HepG2 (cell line): ENCODE measurements around the gene TMEM62. TPM values are rescaled to one million over a fixed set of nuclear protein-coding genes. Genes with fewer than 3 reads are reported as not detected.
A peak's percentile ranks its signal among the peaks of the same experiment; 100 is the strongest.

ENCODE experiments used
- CHD4 ChIP-seq: fragments of 200-600 bp; sonication (generic); IDR thresholded peaks from 2 replicates; pipeline ENCODE4 v1.7.0; 2017; ENCODE audit warnings: mild to moderate bottlenecking, low read length, borderline replicate concordance
- EED ChIP-seq: sonication (generic); formaldehyde crosslinking; IDR thresholded peaks from 2 replicates; pipeline ENCODE4 v1.5.0; 2020; ENCODE audit warnings: mild to moderate bottlenecking, missing genetic modification reagents
- GTF3A ChIP-seq: sonication (generic); formaldehyde crosslinking; conservative IDR thresholded peaks from 2 replicates; pipeline ENCODE4 v1.4.0; 2020; ENCODE audit warnings: mild to moderate bottlenecking, missing genetic modification reagents
- HDAC1 ChIP-seq: sonication (generic); formaldehyde crosslinking; IDR thresholded peaks from 2 replicates; pipeline ENCODE4 v1.5.1; 2020; ENCODE audit warnings: mild to moderate bottlenecking, missing genetic modification reagents
- MAFF ChIP-seq: IDR thresholded peaks from 2 replicates; pipeline ENCODE4 v1.6.1; 2011; ENCODE audit warnings: low read depth, low read length, improper control_type of control experiment
- MIXL1 ChIP-seq: IDR thresholded peaks from 2 replicates; pipeline ENCODE4 v1.6.1; 2016
- NR1H2 ChIP-seq: sonication (generic); formaldehyde crosslinking; IDR thresholded peaks from 2 replicates; pipeline ENCODE4 v1.8.1; 2022; ENCODE audit warnings: low read depth, missing genetic modification reagents, borderline replicate concordance
- PRMT3 ChIP-seq: sonication (generic); formaldehyde crosslinking; IDR thresholded peaks from 2 replicates; pipeline ENCODE4 v1.8.1; 2022; ENCODE audit warnings: low read depth, mild to moderate bottlenecking, moderate library complexity, missing genetic modification reagents, borderline replicate concordance
- ZNF367 ChIP-seq: sonication (generic); formaldehyde crosslinking; IDR thresholded peaks from 2 replicates; pipeline ENCODE4 v1.4.0; 2020; ENCODE audit warnings: missing genetic modification reagents, borderline replicate concordance
- ZNF513 ChIP-seq: sonication (generic); formaldehyde crosslinking; conservative IDR thresholded peaks from 2 replicates; pipeline ENCODE4 v1.5.0; 2020; ENCODE audit warnings: missing genetic modification reagents
- ZNF773 ChIP-seq: sonication (generic); formaldehyde crosslinking; IDR thresholded peaks from 2 replicates; pipeline ENCODE4 v1.4.0; 2020; ENCODE audit warnings: missing genetic modification reagents, borderline replicate concordance
- polyA plus RNA-seq, 8 experiments: library from polyadenylated mRNA; depleted of rRNA in 3 of 8; stranded (reverse) in 7 of 8; unstranded in 1 of 8; fragments of >200 nt; fragmentation: Illumina TruSeq in 4 of 8; extraction: Trizol in 4 of 8; gene quantifications; 2 replicates each; pipeline versions ENCODE4 v1.2.1 to v1.2.3, GENCODE V29; 2011 to 2016; ENCODE audit warnings: low read depth in 4 of 8, missing spikeins in 1 of 8, mixed read lengths in 1 of 8; ENCODE audit not compliant: insufficient read depth in 1 of 8
- total RNA-seq, 5 experiments: library from RNA; depleted of rRNA; stranded (reverse); fragments of >200 nt; fragmentation: Illumina TruSeq; extraction: Trizol; gene quantifications; 2 replicates each; pipeline ENCODE4 v1.2.3, GENCODE V29; 2016; ENCODE audit warnings: low read depth in 1 of 5
- TF ChIP-seq, protein P1 (sequence below): sonication (generic); formaldehyde crosslinking; IDR thresholded peaks from 2 replicates; pipeline ENCODE4 v1.5.1; 2020; ENCODE audit warnings: missing genetic modification reagents, mild to moderate bottlenecking, borderline replicate concordance
- TF ChIP-seq, protein P2 (sequence below): sonication (generic); formaldehyde crosslinking; IDR thresholded peaks from 2 replicates; pipeline ENCODE4 v1.4.0; 2020; ENCODE audit warnings: missing genetic modification reagents
- TF ChIP-seq, protein P3 (sequence below): sonication (generic); formaldehyde crosslinking; IDR thresholded peaks from 2 replicates; pipeline ENCODE4 v1.5.1; 2020; ENCODE audit warnings: missing genetic modification reagents, mild to moderate bottlenecking, borderline replicate concordance
- TF ChIP-seq, protein P4 (sequence below): sonication (generic); formaldehyde crosslinking; IDR thresholded peaks from 2 replicates; pipeline ENCODE4 v1.4.0; 2020; ENCODE audit warnings: missing genetic modification reagents
- TF ChIP-seq, protein P5 (sequence below), 2 experiments: sonication (generic) in 1 of 2; formaldehyde crosslinking in 1 of 2; IDR thresholded peaks; 2 replicates each; pipeline versions ENCODE4 v1.4.0 to v1.6.1; 2018 to 2020; ENCODE audit warnings: missing genetic modification reagents in 2 of 2, borderline replicate concordance in 1 of 2, low read depth in 1 of 2, mild to moderate bottlenecking in 1 of 2, missing biosample characterization in 1 of 2
- TF ChIP-seq, protein P6 (sequence below): sonication (generic); formaldehyde crosslinking; IDR thresholded peaks from 2 replicates; pipeline ENCODE4 v1.5.1; 2020; ENCODE audit warnings: missing genetic modification reagents, mild to moderate bottlenecking, borderline replicate concordance

TMEM62 gene
- total and polyA plus RNA-seq, 2 of the 13 experiments (the other 11 are each of a cell fraction or from before 2014, with no cell fraction given): 14.2 to 20.9 TPM

DNA sequence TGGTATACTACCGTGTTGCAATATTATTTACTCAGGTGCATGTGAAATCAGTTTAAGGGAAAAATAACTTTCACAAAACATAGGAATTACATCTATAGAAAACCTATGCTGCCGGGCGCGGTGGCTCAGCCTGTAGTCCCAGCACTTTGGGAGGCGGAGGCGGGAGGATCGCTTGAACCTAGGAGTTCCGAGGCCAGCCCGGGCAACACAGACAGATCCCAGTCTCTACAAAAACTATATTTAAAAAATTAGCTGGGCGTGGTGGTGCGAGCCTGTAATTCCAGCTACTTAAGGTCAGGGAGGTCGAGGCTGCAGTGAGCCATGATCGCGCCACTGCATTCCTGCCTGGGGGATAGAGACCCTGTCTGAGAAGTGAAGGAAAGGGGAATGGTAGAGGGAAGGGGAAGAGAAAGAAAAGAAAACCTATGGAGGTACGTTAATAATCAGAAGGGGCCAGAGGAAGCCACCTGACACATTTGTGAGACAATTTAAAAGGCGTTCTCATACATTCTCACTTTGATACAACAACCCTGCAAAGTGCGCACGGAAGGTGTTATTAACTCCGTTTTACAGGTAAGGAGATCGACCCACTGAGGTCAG is 456 bp upstream of the TMEM62 start (continued):
- no peak for TF ChIP-seq ZNF367
- TF ChIP-seq, protein P1, sequence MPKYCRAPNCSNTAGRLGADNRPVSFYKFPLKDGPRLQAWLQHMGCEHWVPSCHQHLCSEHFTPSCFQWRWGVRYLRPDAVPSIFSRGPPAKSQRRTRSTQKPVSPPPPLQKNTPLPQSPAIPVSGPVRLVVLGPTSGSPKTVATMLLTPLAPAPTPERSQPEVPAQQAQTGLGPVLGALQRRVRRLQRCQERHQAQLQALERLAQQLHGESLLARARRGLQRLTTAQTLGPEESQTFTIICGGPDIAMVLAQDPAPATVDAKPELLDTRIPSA: no peak
- TF ChIP-seq, protein P2, sequence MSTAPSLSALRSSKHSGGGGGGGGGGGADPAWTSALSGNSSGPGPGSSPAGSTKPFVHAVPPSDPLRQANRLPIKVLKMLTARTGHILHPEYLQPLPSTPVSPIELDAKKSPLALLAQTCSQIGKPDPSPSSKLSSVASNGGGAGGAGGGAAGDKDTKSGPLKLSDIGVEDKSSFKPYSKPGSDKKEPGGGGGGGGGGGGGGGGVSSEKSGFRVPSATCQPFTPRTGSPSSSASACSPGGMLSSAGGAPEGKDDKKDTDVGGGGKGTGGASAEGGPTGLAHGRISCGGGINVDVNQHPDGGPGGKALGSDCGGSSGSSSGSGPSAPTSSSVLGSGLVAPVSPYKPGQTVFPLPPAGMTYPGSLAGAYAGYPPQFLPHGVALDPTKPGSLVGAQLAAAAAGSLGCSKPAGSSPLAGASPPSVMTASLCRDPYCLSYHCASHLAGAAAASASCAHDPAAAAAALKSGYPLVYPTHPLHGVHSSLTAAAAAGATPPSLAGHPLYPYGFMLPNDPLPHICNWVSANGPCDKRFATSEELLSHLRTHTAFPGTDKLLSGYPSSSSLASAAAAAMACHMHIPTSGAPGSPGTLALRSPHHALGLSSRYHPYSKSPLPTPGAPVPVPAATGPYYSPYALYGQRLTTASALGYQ (CRISPR knock-in tag): no peak
- TF ChIP-seq, protein P3, sequence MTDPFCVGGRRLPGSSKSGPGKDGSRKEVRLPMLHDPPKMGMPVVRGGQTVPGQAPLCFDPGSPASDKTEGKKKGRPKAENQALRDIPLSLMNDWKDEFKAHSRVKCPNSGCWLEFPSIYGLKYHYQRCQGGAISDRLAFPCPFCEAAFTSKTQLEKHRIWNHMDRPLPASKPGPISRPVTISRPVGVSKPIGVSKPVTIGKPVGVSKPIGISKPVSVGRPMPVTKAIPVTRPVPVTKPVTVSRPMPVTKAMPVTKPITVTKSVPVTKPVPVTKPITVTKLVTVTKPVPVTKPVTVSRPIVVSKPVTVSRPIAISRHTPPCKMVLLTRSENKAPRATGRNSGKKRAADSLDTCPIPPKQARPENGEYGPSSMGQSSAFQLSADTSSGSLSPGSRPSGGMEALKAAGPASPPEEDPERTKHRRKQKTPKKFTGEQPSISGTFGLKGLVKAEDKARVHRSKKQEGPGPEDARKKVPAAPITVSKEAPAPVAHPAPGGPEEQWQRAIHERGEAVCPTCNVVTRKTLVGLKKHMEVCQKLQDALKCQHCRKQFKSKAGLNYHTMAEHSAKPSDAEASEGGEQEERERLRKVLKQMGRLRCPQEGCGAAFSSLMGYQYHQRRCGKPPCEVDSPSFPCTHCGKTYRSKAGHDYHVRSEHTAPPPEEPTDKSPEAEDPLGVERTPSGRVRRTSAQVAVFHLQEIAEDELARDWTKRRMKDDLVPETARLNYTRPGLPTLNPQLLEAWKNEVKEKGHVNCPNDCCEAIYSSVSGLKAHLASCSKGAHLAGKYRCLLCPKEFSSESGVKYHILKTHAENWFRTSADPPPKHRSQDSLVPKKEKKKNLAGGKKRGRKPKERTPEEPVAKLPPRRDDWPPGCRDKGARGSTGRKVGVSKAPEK: peak; percentile 59; the same call in 1 of the 2 replicates
- TF ChIP-seq PRMT3: no peak
- 0 out of 2 replicates have a peak, but pooled peaks have one; percentile 34 for TF ChIP-seq MIXL1 (CRISPR knock-in tag)
- TF ChIP-seq MAFF: no peak
- no peak for TF ChIP-seq NR1H2 (CRISPR knock-in tag)
- TF ChIP-seq GTF3A: no peak
- no peak for TF ChIP-seq CHD4
- TF ChIP-seq ZNF773: no peak
- TF ChIP-seq, protein P4, sequence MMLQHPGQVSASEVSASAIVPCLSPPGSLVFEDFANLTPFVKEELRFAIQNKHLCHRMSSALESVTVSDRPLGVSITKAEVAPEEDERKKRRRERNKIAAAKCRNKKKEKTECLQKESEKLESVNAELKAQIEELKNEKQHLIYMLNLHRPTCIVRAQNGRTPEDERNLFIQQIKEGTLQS (CRISPR knock-in tag): no peak
- TF ChIP-seq, protein P5, sequence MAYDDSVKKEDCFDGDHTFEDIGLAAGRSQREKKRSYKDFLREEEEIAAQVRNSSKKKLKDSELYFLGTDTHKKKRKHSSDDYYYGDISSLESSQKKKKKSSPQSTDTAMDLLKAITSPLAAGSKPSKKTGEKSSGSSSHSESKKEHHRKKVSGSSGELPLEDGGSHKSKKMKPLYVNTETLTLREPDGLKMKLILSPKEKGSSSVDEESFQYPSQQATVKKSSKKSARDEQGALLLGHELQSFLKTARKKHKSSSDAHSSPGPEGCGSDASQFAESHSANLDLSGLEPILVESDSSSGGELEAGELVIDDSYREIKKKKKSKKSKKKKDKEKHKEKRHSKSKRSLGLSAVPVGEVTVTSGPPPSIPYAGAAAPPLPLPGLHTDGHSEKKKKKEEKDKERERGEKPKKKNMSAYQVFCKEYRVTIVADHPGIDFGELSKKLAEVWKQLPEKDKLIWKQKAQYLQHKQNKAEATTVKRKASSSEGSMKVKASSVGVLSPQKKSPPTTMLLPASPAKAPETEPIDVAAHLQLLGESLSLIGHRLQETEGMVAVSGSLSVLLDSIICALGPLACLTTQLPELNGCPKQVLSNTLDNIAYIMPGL (CRISPR knock-in tag; IDR thresholded peaks at IDR 0.05; ENCODE audit: borderline replicate concordance in 1 of 2, low read depth in 1 of 2): no peak
- no peak for TF ChIP-seq ZNF513 (CRISPR knock-in tag)
- TF ChIP-seq, protein P6, sequence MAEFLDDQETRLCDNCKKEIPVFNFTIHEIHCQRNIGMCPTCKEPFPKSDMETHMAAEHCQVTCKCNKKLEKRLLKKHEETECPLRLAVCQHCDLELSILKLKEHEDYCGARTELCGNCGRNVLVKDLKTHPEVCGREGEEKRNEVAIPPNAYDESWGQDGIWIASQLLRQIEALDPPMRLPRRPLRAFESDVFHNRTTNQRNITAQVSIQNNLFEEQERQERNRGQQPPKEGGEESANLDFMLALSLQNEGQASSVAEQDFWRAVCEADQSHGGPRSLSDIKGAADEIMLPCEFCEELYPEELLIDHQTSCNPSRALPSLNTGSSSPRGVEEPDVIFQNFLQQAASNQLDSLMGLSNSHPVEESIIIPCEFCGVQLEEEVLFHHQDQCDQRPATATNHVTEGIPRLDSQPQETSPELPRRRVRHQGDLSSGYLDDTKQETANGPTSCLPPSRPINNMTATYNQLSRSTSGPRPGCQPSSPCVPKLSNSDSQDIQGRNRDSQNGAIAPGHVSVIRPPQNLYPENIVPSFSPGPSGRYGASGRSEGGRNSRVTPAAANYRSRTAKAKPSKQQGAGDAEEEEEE (CRISPR knock-in tag): no peak
- TF ChIP-seq HDAC1 (CRISPR knock-in tag): 0 out of 2 replicates have a peak, but pooled peaks have one; percentile 1
- TF ChIP-seq EED (CRISPR knock-in tag): no peak
